NCI-H526 treated with DMSO at 0.1 percent for 48 hours (cell line): Measurements from ENCODE around the gene ALS2CL.

ENCODE experiments used
- DNase-seq: peaks from one replicate; lab custom pipeline; 2025; lab: John Stamatoyannopoulos, UW

ALS2CL gene

GRCh38 chr3:46676601-46677410, 16.7 kb downstream of the ALS2CL start:
- no peak for DNase-seq

GRCh38 chr3:46675843-46676567, 17.5 kb downstream of the ALS2CL start:
- DNase-seq: no peak

GRCh38 chr3:46675426-46675825, 18.1 kb downstream of the ALS2CL start:
- DNase-seq: no peak

GRCh38 chr3:46674031-46674845, 19.2 kb downstream of the ALS2CL start:
- no peak for DNase-seq

- DNase-seq: no peak
These were observed 20.1 kb downstream of the ALS2CL start for GRCh38 chr3:46673151-46674030.

- no peak for DNase-seq
These were observed 21.2 kb downstream of the ALS2CL start for GRCh38 chr3:46672349-46672695.

GRCh38 chr3:46671541-46672348, 21.7 kb downstream of the ALS2CL start:
- no peak for DNase-seq

GRCh38 chr3:46670891-46671427, 22.5 kb downstream of the ALS2CL start:
- DNase-seq: no peak

GRCh38 chr3:46670000-46670890, 23.2 kb downstream of the ALS2CL start:
- no peak for DNase-seq

- no peak for DNase-seq
These were observed 24.1 kb downstream of the ALS2CL start for GRCh38 chr3:46669191-46669999.

- no peak for DNase-seq
These were observed 24.9 kb downstream of the ALS2CL start for GRCh38 chr3:46668591-46668990.

- no peak for DNase-seq
These were observed 25.4 kb downstream of the ALS2CL start for GRCh38 chr3:46668116-46668515.

GRCh38 chr3:46667657-46668056, 25.8 kb downstream of the ALS2CL start:
- DNase-seq: no peak

- DNase-seq: no peak
These were observed 26.3 kb downstream of the ALS2CL start for GRCh38 chr3:46667061-46667621.

GRCh38 chr3:46666453-46666845, 27.0 kb downstream of the ALS2CL start:
- DNase-seq: no peak

GRCh38 chr3:46665763-46666452, 27.6 kb downstream of the ALS2CL start:
- no peak for DNase-seq

GRCh38 chr3:46664971-46665762, 28.3 kb downstream of the ALS2CL start:
- no peak for DNase-seq
